Measurements from ENCODE around the gene TNFRSF8. TPM values are rescaled to one million over a fixed set of nuclear protein-coding genes. Genes with fewer than 3 reads are reported as not detected.

TNFRSF8 gene
- total and polyA plus RNA-seq, 9 of the 15 experiments (the other 6 are each of a cell fraction or from before 2014, with no cell fraction given), result 3.5 to 38.4 (median 17.1) TPM

GRCh38 chr1:12173631-12174121, 110.6 kb downstream of the TNFRSF8 start (continued):
- TF ChIP-seq ZNF511 (CRISPR knock-in tag; IDR thresholded peaks at IDR 0.05) (no peak), RNF2 (IDR thresholded peaks at IDR 0.05) (no peak), NCOA1 (IDR thresholded peaks at IDR 0.05; ENCODE audit: low read depth) (peak; percentile 82), ZNF263 (CRISPR knock-in tag; IDR thresholded peaks at IDR 0.05; ENCODE audit: borderline replicate concordance) (no peak), ZNF140 (CRISPR knock-in tag; IDR thresholded peaks at IDR 0.05) (no peak), STAG1 (CRISPR knock-in tag; IDR thresholded peaks at IDR 0.05; ENCODE audit: borderline replicate concordance) (no peak), ZBTB7A (IDR thresholded peaks at IDR 0.05; ENCODE audit: borderline replicate concordance, control insufficient read depth, low read depth, low read length) (peak; percentile 39; the same call in 1 of the 2 replicates), PPARD (CRISPR knock-in tag; IDR thresholded peaks at IDR 0.05) (no peak), ATF7 (IDR thresholded peaks at IDR 0.05) (peak; percentile 81), FUS (optimal IDR thresholded peaks at IDR 0.05; ENCODE audit: low read depth, low read length) (no peak), ZNF717 (CRISPR knock-in tag; IDR thresholded peaks at IDR 0.05) (no peak), HNRNPLL (IDR thresholded peaks at IDR 0.05; ENCODE audit: low read depth, low read length, poor library complexity, severe bottlenecking) (no peak), THRA (IDR thresholded peaks at IDR 0.05) (no peak), MED1 (CRISPR knock-in tag; IDR thresholded peaks at IDR 0.05; ENCODE audit: borderline replicate concordance) (no peak), PRDM10 (IDR thresholded peaks at IDR 0.05; ENCODE audit: partially characterized antibody) (no peak), HMG20A (CRISPR knock-in tag; conservative IDR thresholded peaks at IDR 0.05) (no peak), ZNF184 (CRISPR knock-in tag; IDR thresholded peaks at IDR 0.05) (no peak), ZBTB34 (CRISPR knock-in tag; IDR thresholded peaks at IDR 0.05) (no peak), POLR2B (IDR thresholded peaks at IDR 0.05; ENCODE audit: low read depth, partially characterized antibody) (no peak), TEAD1 (CRISPR knock-in tag; IDR thresholded peaks at IDR 0.05) (no peak), BHLHE40 (IDR thresholded peaks at IDR 0.05; ENCODE audit: low read length) (peak; percentile 79), ZZZ3 (IDR thresholded peaks at IDR 0.05) (no peak), SREBF1 (IDR thresholded peaks at IDR 0.05; ENCODE audit: borderline replicate concordance, low read depth, low read length) (no peak), CEBPB (tag; IDR thresholded peaks at IDR 0.05) (no peak)
